Measurements from ENCODE around the gene AFTPH. TPM values are rescaled to one million over a fixed set of nuclear protein-coding genes. Genes with fewer than 3 reads are reported as not detected.
A peak's percentile ranks its signal among the peaks of the same experiment; 100 is the strongest.

The AFTPH gene
- polyA plus RNA-seq, 1 of the 3 experiments (the other 2 are of a cell fraction), result 7.4 TPM

- no peak overlapping the region for H3K9ac ChIP-seq
- POLR2A ChIA-PET, result no interaction called here
- H2AFZ ChIP-seq (ENCODE audit: low read depth), result no peak overlapping the region
- WGBS (ENCODE audit: low lambda C conversion rate), result 69% methylated on average over 2 of the region's 2 CpGs
- H3K4me3 ChIP-seq (ENCODE audit: low read depth in 2 of 2, low read length in 1 of 2), result no peak overlapping the region
- H3K79me2 ChIP-seq (ENCODE audit: insufficient read depth), result peaks cover 97% of the 10 kb centered on the region
- H3K9me2 ChIP-seq, result no peaks in the 10 kb centered on the region
- no peak for DNase-seq
- TF ChIP-seq, protein P1, sequence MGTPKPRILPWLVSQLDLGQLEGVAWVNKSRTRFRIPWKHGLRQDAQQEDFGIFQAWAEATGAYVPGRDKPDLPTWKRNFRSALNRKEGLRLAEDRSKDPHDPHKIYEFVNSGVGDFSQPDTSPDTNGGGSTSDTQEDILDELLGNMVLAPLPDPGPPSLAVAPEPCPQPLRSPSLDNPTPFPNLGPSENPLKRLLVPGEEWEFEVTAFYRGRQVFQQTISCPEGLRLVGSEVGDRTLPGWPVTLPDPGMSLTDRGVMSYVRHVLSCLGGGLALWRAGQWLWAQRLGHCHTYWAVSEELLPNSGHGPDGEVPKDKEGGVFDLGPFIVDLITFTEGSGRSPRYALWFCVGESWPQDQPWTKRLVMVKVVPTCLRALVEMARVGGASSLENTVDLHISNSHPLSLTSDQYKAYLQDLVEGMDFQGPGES (IDR thresholded peaks at IDR 0.05; ENCODE audit: low read depth, low read length), result no peak
- TF ChIP-seq EP300 (IDR thresholded peaks at IDR 0.05; ENCODE audit: borderline replicate concordance in 1 of 2, low read depth in 1 of 2, low read length in 1 of 2) (0 out of 4 replicates have a peak, but pooled peaks of 1 of the 2 experiments have one; percentile 18), MAX (IDR thresholded peaks at IDR 0.05; ENCODE audit: low read depth) (no peak), GABPA (IDR thresholded peaks at IDR 0.05; ENCODE audit: low read depth) (no peak), TAF1 (IDR thresholded peaks at IDR 0.05; ENCODE audit: borderline replicate concordance, low read depth, low read length) (no peak)
- TF ChIP-seq, protein P2, sequence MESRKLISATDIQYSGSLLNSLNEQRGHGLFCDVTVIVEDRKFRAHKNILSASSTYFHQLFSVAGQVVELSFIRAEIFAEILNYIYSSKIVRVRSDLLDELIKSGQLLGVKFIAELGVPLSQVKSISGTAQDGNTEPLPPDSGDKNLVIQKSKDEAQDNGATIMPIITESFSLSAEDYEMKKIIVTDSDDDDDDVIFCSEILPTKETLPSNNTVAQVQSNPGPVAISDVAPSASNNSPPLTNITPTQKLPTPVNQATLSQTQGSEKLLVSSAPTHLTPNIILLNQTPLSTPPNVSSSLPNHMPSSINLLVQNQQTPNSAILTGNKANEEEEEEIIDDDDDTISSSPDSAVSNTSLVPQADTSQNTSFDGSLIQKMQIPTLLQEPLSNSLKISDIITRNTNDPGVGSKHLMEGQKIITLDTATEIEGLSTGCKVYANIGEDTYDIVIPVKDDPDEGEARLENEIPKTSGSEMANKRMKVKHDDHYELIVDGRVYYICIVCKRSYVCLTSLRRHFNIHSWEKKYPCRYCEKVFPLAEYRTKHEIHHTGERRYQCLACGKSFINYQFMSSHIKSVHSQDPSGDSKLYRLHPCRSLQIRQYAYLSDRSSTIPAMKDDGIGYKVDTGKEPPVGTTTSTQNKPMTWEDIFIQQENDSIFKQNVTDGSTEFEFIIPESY (IDR thresholded peaks at IDR 0.05; ENCODE audit: borderline replicate concordance, low read depth), result no peak
- H3K27me3 ChIP-seq (ENCODE audit: insufficient read depth), result no peaks in the 10 kb centered on the region
- no peaks in the 10 kb centered on the region for H3K9me3 ChIP-seq
- CTCF ChIA-PET, result interaction anchor here (0.9 to 1.0 kb wide), 2 partner anchors 53 to 225 kb away, joined by 3 read pairs; no protein-coding TSS in a partner anchor
- H3K27ac ChIP-seq (ENCODE audit: low read depth in 2 of 2, low read length in 1 of 2), result no peak overlapping the region
- H3F3A ChIP-seq (replicated peaks; ENCODE audit: insufficient read depth), result peaks cover 3% of the 10 kb centered on the region
- H3K4me2 ChIP-seq, result no peak overlapping the region
- peaks cover 84% of the 10 kb centered on the region for H4K20me1 ChIP-seq (ENCODE audit: insufficient read depth)
- peaks cover 14 to 46% of the 10 kb centered on the region in 2 experiments; a peak in 3 of 4 replicates for H3K4me1 ChIP-seq (ENCODE audit: control insufficient read depth in 1 of 2, insufficient read depth in 2 of 2, low read depth in 1 of 2, low read length in 1 of 2)
- H3K36me3 ChIP-seq (replicated peaks in 1 of 2; ENCODE audit: control insufficient read depth in 1 of 2, insufficient read depth in 2 of 2, low read length in 1 of 2), result peaks cover 19 to 20% of the 10 kb centered on the region in 2 experiments
Observed at GRCh38 chr2:64639691-64640090, 115.6 kb downstream of the AFTPH start.

DNA sequence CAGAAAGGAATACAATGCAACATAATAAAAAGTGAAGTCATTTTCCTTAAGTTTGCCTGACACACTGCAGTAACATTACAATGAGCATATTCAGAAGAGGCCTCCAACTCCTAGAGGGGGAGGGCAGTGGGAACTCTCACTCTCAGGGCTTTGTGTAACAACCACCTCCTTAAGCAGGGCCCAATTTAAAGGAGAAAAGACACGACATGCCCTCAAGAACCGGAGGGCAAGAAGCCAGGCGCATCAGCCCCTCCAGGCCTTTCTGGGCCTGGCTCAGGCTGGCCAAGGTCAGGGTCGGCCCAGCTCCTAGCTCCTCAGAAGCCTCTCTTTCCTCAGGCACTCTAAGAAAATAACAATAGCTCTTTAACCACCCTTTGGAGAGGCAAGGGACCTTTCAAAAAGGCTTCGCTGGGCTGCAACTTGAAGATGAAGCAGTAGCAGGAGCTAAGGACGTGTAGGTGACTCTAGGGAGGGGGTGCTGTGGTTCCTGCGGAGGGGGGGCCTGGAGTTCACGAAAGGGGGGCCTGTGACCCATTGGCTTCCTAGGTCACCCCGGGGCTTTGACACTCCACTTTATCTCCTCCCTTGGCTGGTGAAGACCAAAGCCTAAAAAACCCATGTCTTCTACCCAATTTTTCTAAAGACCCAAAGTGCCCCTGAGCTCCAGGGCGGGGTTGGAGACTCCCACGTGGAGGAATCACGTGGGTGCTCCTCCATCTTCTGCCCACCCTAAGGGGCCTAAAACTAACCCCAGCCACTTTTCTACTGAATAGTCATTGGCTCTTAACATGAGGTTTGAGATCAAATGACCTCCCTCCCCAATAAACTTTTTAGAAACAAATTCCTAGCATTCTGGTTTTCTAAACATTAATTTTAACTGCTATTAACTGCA is 116.3 kb downstream of the AFTPH start:
- Histone ChIP-seq H3K27ac (ENCODE audit: low read depth in 2 of 2, low read length in 1 of 2) (no peak overlapping the region), H2AFZ (ENCODE audit: low read depth) (no peak overlapping the region), H3K4me3 (ENCODE audit: low read depth in 2 of 2, low read length in 1 of 2) (no peak overlapping the region), H3F3A (replicated peaks; ENCODE audit: insufficient read depth) (no peaks in the 10 kb centered on the region), H3K9me2 (no peaks in the 10 kb centered on the region), H3K4me2 (no peak overlapping the region; the same call in none of the 2 replicates), H3K27me3 (ENCODE audit: insufficient read depth) (no peaks in the 10 kb centered on the region), H3K9me3 (no peaks in the 10 kb centered on the region), H3K9ac (no peak overlapping the region), H3K4me1 (ENCODE audit: control insufficient read depth in 1 of 2, insufficient read depth in 2 of 2, low read depth in 1 of 2, low read length in 1 of 2) (peaks cover 20 to 51% of the 10 kb centered on the region in 2 experiments; a peak in 3 of 4 replicates), H4K20me1 (ENCODE audit: insufficient read depth) (peaks cover 86% of the 10 kb centered on the region), H3K36me3 (replicated peaks in 1 of 2; ENCODE audit: control insufficient read depth in 1 of 2, insufficient read depth in 2 of 2, low read length in 1 of 2) (peaks cover 12 to 13% of the 10 kb centered on the region in 2 experiments), H3K79me2 (ENCODE audit: insufficient read depth) (peaks cover 98% of the 10 kb centered on the region)
- DNase-seq, result no peak
- WGBS (ENCODE audit: low lambda C conversion rate), result 93% methylated on average over 12 of the region's 12 CpGs
- ChIA-PET POLR2A (interaction anchor here (1.2 kb wide), 1 partner anchor 224 kb away, joined by 5 read pairs; no protein-coding TSS in a partner anchor), CTCF (interaction anchor here (0.9 to 1.0 kb wide), 3 partner anchors 24 to 224 kb away, joined by 3 read pairs; no protein-coding TSS in a partner anchor)
- TF ChIP-seq FOXM1 (IDR thresholded peaks at IDR 0.05; ENCODE audit: low read depth), result no peak
- no peak for TF ChIP-seq NFIC (IDR thresholded peaks at IDR 0.05; ENCODE audit: borderline replicate concordance)
- TF ChIP-seq, protein P3, sequence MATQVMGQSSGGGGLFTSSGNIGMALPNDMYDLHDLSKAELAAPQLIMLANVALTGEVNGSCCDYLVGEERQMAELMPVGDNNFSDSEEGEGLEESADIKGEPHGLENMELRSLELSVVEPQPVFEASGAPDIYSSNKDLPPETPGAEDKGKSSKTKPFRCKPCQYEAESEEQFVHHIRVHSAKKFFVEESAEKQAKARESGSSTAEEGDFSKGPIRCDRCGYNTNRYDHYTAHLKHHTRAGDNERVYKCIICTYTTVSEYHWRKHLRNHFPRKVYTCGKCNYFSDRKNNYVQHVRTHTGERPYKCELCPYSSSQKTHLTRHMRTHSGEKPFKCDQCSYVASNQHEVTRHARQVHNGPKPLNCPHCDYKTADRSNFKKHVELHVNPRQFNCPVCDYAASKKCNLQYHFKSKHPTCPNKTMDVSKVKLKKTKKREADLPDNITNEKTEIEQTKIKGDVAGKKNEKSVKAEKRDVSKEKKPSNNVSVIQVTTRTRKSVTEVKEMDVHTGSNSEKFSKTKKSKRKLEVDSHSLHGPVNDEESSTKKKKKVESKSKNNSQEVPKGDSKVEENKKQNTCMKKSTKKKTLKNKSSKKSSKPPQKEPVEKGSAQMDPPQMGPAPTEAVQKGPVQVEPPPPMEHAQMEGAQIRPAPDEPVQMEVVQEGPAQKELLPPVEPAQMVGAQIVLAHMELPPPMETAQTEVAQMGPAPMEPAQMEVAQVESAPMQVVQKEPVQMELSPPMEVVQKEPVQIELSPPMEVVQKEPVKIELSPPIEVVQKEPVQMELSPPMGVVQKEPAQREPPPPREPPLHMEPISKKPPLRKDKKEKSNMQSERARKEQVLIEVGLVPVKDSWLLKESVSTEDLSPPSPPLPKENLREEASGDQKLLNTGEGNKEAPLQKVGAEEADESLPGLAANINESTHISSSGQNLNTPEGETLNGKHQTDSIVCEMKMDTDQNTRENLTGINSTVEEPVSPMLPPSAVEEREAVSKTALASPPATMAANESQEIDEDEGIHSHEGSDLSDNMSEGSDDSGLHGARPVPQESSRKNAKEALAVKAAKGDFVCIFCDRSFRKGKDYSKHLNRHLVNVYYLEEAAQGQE (IDR thresholded peaks at IDR 0.05; ENCODE audit: low read depth, low read length), result no peak
- TF ChIP-seq USF1 (IDR thresholded peaks at IDR 0.05; ENCODE audit: borderline replicate concordance, low read depth), result no peak
- no peak for TF ChIP-seq TEAD4 (IDR thresholded peaks at IDR 0.05; ENCODE audit: borderline replicate concordance, insufficient read depth)
- TF ChIP-seq RCOR1 (IDR thresholded peaks at IDR 0.05; ENCODE audit: low read length), result no peak
- TF ChIP-seq RAD21 (IDR thresholded peaks at IDR 0.05; ENCODE audit: low read length), result no peak
- TF ChIP-seq EZH2phosphoT487 (IDR thresholded peaks at IDR 0.05; ENCODE audit: borderline replicate concordance, low read depth), result no peak
- TF ChIP-seq FOXJ3 (CRISPR knock-in tag; IDR thresholded peaks at IDR 0.05), result no peak
- TF ChIP-seq MXI1 (IDR thresholded peaks at IDR 0.05; ENCODE audit: low read depth, low read length), result no peak
- TF ChIP-seq CHD2 (IDR thresholded peaks at IDR 0.05; ENCODE audit: low read length, partially characterized antibody), result no peak
